Stimulated activated naive CD4-positive, alpha-beta T cell treated with Interleukin-2 at 50 U/mL for 16 hours (primary cell): ENCODE data around the gene PPP2R3B.
"Not testable (repeated sequence)": the region's sequence is repeated elsewhere in the genome, so short reads cannot be mapped to it uniquely, and the experiment has no call there.

Experiments
- DNase-seq: peaks from one replicate; lab custom pipeline; 2025; lab: John Stamatoyannopoulos, UW

The PPP2R3B gene

GRCh38 chrX:319579-320125, 67.1 kb downstream of the PPP2R3B start:
- DNase-seq, result no peak

DNA sequence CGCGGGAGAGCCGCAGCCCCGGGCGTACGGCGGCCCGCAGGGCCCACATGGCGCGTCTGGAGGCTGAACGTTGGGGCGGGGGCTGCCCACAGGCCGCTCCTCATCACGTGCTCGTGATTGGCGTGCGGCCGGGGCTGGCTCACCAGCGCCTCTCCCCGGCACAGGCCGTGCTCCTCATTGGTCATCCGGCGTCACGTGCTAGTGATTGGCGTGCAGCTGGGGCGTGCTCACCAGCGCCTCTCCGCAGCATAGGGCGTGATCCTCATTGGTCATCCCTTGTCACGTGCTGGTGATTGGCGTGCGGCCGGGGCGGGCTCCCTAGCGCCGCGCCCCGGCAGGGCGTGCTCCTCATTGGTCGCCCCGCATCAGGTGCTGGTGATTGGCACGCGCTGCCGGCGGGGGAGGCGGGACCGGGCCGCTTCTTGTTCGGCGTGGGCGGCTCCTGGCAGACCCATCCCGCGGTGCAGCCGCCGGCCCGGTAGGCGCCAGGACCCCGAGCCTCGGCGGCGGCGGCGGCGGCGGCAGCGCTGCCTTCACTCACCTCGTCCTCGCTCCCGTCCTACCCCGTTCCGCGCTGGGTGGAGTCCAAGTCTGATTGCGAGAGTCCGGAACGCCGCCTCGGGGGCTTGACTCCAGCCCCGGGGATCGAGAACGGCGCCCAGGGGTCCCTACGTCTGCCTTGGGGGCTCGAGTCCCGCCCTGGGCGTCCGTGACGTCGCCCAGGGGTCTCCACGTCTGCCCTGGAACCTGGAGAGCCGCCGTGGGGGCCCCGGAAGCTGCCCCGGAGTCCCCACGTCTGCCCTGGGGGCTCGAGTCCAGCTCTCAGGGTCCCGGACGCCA, 67.7 kb downstream of the PPP2R3B start, which contains the start of gene GTPBP6:
Gene GTPBP6 (minus strand): TSS at position 58 of the 840 bp plus-strand sequence. CDS start 9 bp downstream, at position 49.
- no peak for DNase-seq

DNA sequence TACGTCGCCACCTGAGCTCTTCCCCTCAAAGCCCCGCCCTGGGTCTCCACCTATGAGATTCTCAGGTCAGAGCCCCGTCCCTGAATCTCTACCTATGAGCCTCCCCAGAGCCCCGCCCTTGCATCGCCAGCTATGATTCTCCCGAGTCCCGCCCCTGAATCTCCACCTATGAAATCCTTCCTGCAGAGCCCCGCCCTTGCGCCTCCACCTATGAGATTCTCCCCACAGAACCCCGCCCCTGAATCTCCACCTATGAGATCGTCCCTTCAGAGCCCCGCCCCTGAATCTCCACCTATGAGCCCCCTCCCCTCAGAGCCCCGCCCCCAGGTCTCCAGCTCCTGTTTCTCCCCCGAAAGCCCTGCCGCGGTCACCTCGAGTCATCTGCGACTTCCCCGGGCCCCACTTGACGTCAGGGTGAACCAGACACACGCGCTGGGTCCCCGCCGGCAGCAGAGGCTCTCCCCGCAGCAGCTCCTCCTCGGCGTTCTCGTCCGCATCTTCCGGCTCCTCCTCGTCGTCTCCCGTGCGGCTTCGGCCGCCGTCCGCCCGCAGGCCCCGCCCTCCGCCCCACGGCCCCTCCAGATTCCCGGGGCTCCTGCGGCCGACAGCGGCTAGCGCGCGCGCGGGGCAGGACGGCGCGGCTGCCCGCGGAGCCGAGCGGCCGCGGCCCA, 68.5 kb downstream of the PPP2R3B start:
- DNase-seq, result no peak

DNA sequence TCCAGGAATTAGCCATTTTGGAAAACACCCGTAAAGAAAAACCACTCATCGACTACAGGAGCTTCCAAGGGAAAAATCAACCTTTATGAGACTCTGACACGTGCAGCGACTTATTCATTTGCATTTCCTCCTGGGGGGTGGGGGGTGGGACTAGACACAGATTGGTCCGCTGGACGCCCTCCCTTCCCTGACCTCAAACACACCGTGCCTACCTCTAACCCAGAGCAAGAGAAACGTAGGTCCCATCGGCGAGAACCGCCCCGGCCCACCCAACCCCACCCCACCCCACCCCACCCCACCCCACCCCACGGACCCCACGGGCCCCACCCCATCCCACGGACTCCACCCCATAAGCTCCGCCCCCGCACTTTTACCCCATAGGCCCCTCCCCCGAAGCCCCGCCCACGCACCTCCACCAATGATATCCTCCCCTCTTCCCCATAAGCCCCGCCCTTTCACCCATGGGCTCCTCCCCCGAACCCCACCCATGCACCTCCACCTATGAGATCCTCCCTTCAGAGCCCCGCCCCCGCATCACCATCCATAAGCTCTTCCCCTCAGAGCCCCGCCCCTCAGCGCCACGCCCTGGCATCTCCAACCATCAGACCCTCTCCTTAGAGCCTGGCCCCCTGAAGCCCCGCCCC, 69.2 kb downstream of the PPP2R3B start:
- DNase-seq, result no peak

- no peak for DNase-seq
These were observed 70.1 kb downstream of the PPP2R3B start for GRCh38 chrX:316351-317325.

DNA sequence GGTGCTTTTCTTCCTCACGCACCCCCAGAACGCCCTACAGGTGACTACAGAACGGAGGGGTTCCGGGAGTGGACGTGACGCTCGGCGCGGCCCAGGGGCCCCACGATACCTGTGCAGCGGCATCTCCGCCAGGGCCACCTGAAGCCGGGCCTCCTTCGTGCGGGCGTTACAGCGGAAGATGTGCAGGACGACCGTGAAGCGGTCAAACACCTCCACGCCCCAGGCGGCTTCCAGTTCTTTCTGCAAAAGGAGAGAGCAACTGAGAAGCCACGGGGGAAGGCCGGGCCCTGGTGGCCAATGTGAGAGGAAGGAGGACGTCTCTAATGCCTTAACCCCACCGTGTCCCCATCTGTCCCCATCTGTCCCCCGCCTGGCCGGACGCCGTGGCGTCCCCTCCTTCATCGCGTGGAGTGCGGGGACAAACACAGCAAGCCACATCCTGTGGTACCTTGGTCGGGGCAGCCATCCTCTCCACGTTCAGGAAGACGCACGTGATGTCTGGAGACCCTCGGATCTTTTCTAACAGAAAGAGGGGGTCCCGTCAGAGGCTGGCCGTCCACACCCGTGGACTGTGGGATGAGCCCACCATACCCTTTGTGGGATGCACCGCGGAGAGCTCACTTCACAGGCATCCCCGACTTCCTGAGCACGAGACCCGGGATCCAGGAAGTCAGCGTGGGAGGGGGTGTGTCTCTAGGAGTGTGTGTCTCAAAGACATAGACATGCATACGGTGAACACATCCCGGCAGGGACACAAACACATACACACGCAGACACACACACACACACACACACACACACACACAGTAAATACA, 71.7 kb downstream of the PPP2R3B start:
- no peak for DNase-seq

GRCh38 chrX:314049-314448, 72.7 kb downstream of the PPP2R3B start:
- no peak for DNase-seq

- no peak for DNase-seq
These were observed 73.2 kb downstream of the PPP2R3B start for GRCh38 chrX:313546-313945.

GRCh38 chrX:312621-313331, 73.9 kb downstream of the PPP2R3B start:
- no peak for DNase-seq

DNA sequence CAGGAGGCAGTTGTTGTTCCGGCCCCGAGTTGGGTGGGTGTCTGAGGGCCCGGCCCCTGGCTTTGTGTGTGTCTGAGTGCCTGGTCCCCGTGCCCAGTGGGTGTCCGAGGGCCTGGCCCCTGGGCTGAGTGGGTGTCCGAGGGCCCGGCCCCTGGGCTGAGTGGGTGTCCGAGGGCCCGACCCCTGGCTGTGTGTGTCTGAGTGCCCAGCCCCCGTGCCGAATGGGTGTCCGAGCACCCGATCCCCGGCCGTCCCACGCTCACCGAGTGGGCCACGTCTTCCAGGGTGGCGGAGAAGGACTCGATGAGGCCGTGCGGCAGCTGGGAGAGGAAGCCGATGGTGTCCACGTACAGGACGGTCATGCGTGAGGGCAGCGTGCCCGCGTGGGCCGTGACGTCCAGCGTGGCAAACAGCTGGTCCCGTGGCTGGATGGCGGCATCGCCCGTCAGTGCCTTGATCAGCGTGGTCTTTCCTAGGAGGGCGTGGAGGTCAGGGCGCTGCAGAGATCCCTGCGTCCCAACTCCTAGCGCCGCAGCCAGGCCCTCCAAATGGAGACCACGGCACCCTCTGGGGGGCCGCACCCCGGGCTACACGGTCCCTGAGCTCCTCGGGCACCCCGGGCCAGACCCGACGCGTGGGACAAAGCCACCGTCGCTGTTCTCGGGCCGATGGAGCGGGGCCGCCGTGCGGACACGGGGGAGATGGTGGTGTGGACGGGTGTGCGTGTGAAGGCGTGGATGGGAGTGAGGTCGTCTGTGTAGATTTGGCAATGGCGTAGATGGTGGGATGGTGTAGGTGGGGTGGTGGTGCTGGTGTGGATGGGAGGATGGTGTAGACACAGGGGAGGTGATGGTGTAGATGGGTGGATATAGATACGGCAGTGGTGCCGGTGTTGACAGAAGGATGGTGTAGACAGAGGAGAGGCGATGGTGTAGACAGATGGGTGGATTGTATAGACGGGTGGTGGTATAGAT, 75.3 kb downstream of the PPP2R3B start:
- DNase-seq, result no peak

- no peak for DNase-seq
These were observed 76.0 kb downstream of the PPP2R3B start for GRCh38 chrX:310621-311155.

DNA sequence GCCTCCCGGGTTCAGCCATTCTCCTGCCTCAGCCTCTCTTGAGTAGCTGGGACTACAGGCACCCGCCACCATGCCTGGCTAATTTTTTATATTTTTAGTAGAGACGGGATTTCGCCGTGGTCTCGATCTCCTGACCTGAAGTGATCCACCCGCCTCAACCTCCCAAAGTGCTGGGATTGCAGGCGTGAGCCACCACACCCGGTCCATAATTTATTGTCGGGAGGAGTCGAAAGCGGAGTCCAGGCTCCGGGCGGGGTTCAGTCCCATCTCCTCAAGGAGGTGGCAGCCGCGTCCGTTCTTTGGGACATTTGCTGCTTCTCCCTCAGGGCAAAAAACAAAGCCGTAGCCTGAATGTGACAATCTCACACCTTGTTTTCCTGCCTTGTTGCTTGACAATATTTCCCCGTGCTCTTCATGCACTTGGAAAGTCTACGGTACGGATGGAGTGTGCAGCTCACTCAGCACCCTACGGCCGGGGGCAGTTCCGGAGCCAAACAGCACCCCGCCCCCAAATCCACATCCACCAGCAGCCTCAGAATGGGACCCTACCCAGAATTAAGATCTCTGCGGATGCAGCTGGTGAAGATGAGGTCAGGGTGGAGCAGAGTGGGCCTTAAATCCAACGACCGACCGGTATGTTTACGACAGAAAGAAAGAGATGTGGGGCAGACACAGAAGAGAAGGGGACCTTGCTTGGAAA, 77.7 kb downstream of the PPP2R3B start:
- no peak for DNase-seq

DNA sequence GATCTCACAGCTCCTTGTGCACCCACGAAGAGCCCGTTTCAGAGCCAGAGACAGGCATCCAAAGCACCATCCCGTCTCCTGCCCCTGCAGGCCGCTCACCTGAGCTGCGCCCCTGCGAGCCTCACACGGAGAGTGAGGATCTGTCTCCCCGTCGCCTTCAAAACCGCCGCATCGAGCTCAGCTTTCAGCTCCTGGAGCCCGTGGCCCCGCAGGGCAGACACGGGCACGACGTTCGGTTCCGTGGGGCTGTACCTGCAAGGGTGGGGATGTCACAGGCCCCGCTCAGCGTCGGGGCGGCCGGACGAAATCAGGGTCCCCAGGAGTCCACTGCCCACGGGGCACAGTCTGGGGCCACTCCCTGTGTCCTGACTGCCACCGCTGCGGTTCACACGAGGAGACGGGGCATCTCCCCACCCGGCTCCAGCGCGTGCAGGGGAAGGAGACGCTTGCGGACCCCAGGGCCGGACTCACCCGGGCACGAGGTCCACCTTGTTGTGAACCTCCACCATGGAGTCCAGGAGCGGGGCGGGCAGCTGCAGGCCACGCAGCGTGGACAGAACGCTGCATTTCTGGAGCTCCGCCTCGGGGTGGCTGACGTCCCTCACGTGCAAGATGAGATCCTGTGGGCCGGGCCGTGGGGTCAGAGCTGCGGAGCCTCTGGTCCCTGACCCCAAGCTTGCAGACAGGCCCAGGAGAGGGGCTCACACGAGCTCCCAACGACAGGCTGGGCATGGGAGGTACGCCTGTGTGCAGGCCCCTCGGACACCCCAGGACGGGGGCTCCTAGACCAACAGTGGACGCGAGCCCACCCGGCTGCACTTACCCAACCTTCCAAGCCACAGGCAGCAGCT, 79.2 kb downstream of the PPP2R3B start:
- no peak for DNase-seq

DNA sequence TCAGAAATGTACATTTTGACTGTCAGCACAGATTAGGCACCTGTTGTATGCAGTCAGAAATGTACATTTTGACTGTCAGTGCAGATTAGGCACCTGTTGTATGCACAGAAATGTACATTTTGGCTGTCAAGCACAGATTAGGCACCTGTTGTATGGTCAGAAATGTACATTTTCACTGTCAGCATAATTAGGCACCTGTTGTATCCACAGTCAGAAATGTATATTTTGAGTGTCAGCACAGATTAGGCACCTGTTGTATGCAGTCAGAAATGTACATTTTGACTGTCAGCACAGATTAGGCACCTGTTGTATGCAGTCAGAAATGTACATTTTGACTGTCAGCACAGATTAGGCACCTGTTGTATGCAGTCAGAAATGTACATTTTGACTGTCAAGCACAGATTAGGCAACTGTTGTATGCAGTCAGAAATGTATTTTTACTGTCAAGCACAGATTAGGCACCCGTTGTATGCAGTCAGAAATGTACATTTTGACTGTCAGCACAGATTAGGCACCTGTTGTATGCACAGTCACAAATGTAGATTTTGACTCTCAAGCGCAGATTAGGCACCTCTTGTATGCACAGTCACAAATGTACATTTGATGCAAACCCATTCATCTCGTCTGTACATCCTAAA, 80.0 kb downstream of the PPP2R3B start:
- not testable (repeated sequence) for DNase-seq

DNA sequence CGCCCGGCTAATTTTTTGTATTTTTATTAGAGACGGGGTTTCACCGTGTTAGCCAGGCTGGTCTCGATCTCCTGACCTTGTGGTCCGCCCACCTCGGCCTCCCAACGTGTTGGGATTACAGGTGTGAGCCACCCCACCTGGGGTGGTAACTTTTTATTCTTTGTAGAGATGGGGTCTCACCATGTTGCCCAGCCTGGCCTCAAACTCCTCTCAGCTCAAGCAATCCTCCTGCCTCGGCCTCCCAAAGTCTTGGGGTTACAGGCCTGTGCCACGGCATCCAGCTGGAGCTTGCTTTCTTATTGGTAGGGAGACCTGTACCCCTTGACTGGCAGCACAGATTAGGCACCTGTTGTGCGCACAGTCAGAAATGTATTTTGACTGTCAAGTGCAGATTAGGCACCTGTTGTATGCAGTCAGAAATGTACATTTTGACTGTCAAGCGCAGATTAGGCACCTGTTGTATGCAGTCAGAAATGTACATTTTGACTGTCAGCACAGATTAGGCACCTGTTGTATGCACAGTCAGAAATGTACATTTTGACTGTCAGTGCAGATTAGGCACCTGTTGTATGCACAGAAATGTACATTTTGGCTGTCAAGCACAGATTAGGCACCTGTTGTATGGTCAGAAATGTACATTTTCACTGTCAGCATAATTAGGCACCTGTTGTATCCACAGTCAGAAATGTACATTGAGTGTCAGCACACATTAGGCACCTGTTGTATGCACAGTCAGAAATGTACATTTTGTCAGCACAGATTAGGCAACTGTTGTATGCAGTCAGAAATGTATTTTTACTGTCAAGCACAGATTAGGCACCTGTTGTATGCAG, 80.7 kb downstream of the PPP2R3B start:
- DNase-seq, result not testable (repeated sequence)
